ENCODE measurements around the gene AHRR. TPM values are rescaled to one million over a fixed set of nuclear protein-coding genes. Genes with fewer than 3 reads are reported as not detected.

Gene AHRR
- total and polyA plus RNA-seq, 9 of the 15 experiments (the other 6 are each of a cell fraction or from before 2014, with no cell fraction given) = 0.06 to 1.6 (median 0.75) TPM; not detected in 1

GRCh38 chr5:439181-439580 is 117.7 kb downstream of the AHRR start (continued):
- TF ChIP-seq ZNF695 (CRISPR knock-in tag; IDR thresholded peaks at IDR 0.05) (no peak), TCF3 (CRISPR knock-in tag; IDR thresholded peaks at IDR 0.05) (no peak), RFX1 (IDR thresholded peaks at IDR 0.05) (no peak), THRAP3 (IDR thresholded peaks at IDR 0.05; ENCODE audit: borderline replicate concordance) (no peak), SIRT6 (IDR thresholded peaks at IDR 0.05; ENCODE audit: low read depth, low read length) (no peak), ZKSCAN1 (IDR thresholded peaks at IDR 0.05; ENCODE audit: low read depth, low read length) (no peak), HNRNPL (IDR thresholded peaks at IDR 0.05; ENCODE audit: low read depth, low read length) (no peak), ZNF253 (CRISPR knock-in tag; conservative IDR thresholded peaks at IDR 0.05) (no peak), SAP30 (IDR thresholded peaks at IDR 0.05; ENCODE audit: borderline replicate concordance, insufficient read depth, low read depth, low read length, poor library complexity, severe bottlenecking) (no peak), ZNF282 (CRISPR knock-in tag; IDR thresholded peaks at IDR 0.05) (no peak), HMG20B (CRISPR knock-in tag; IDR thresholded peaks at IDR 0.05) (no peak)

DNA sequence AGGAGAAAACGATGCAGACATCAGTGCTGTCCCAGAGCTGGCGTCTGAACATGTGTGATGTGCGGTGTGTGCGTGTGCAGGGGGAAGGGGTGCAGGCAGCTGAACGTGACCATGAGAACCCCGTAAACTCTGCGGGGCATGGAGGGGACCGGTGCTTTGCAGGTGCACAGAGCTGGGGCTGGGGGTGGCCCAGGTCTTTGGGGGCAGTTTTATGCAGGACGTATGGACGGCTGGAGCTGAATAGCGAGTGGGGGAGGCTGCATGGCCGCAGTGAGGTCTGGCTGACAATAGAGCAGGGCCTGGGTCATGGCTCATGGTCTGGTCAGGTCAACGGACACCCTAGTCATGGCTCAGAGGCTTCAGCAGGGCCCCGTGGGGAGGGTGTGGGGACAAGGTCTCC is 118.1 kb downstream of the AHRR start:
- no peaks in the 10 kb centered on the region for H3K9me3 ChIP-seq (replicated peaks; ENCODE audit: control insufficient read depth, insufficient read depth, low read depth, low read length)
- H4K20me1 ChIP-seq (replicated peaks; ENCODE audit: control insufficient read depth, insufficient read depth, low read length) = no peaks in the 10 kb centered on the region; the same call in 1 of the 2 replicates
- H3K27me3 ChIP-seq (ENCODE audit: control insufficient read depth in 2 of 2, insufficient read depth in 2 of 2, low read length in 2 of 2) = peaks cover 18 to 28% of the 10 kb centered on the region in 2 experiments; a peak in 4 of 5 replicates
- TF ChIP-seq POLR2G (IDR thresholded peaks at IDR 0.05; ENCODE audit: low read depth, low read length) = peak; percentile 56
- no peak for TF ChIP-seq NCOA1 (IDR thresholded peaks at IDR 0.05; ENCODE audit: low read depth)
- H3K9me1 ChIP-seq (ENCODE audit: control insufficient read depth, insufficient read depth, low read length) = peaks cover 5% of the 10 kb centered on the region
- H2AFZ ChIP-seq (ENCODE audit: low read depth, low read length) = no peak overlapping the region
- ChIA-PET POLR2A (interaction anchor here (1.0 to 1.4 kb wide), 2 partner anchors 11 to 25 kb away, joined by 4 to 6 read pairs; no protein-coding TSS in a partner anchor), CTCF (ENCODE audit: low intra/inter-chr PET ratio) (no interaction called here)
- H3K36me3 ChIP-seq (ENCODE audit: control insufficient read depth, insufficient read depth, low read length) = no peaks in the 10 kb centered on the region
- H3K79me2 ChIP-seq (ENCODE audit: control insufficient read depth, insufficient read depth, low read length) = peaks cover 25% of the 10 kb centered on the region
- ATAC-seq (no peak), DNase-seq (ENCODE audit: extremely low read depth in 1 of 4, low spot score in 3 of 4) (no peak), FAIRE-seq (no peak)
- H3K4me2 ChIP-seq (ENCODE audit: insufficient read depth, low read length) = no peak overlapping the region
- no TSS peak for BruUV-seq (replicated peaks)
- no peak overlapping the region for H3K27ac ChIP-seq (ENCODE audit: extremely low read depth, low read depth, low read length)
- intact Hi-C loops (cut with micrococcal nuclease) (loop anchor here (5.0 kb wide), 1 partner anchor 252 kb away; no protein-coding TSS in a partner anchor), in situ Hi-C loops (cut with MboI) (no loop called here)
- no peak overlapping the region for H3K4me3 ChIP-seq
- H3K9ac ChIP-seq (ENCODE audit: insufficient read depth in 1 of 2, low read depth in 2 of 2, low read length in 2 of 2) = no peak overlapping the region; a peak in 2 of 4 replicates
- WGBS (ENCODE audit: insufficient coverage, low coverage, missing lambda C conversion rate) = 44% methylated on average over 14 of the region's 14 CpGs
- peaks cover 17 to 47% of the 10 kb centered on the region in 2 experiments; a peak in 4 of 5 replicates for H3K4me1 ChIP-seq (replicated peaks in 1 of 2; ENCODE audit: control insufficient read depth in 2 of 2, insufficient read depth in 2 of 2, low read length in 2 of 2)
